ENCODE data around the gene HDAC9. TPM values are rescaled to one million over a fixed set of nuclear protein-coding genes. Genes with fewer than 3 reads are reported as not detected.

HDAC9 gene
- total RNA-seq, 1 experiment from 2014 or later, result 7.7 TPM

GRCh38 chr7:18555968-18556367, 60.4 kb downstream of the HDAC9 start:
- Histone ChIP-seq H4K20me1 (ENCODE audit: control insufficient read depth, insufficient read depth, insufficient read length) (no peaks in the 10 kb centered on the region), H3K9ac (ENCODE audit: extremely low read depth, insufficient read length, low read length) (no peak overlapping the region), H3K27me3 (ENCODE audit: insufficient read depth, low read length) (no peaks in the 10 kb centered on the region), H2BK20ac (ENCODE audit: low read depth, low read length, poor library complexity, severe bottlenecking) (no peak overlapping the region), H3K56ac (ENCODE audit: insufficient read length, low read depth, low read length) (no peak overlapping the region), H3K4me2 (ENCODE audit: insufficient read depth, insufficient read length, low read length) (no peak overlapping the region), H3K14ac (ENCODE audit: insufficient read depth, low read length) (no peak overlapping the region), H3K9me3 (ENCODE audit: control insufficient read depth, low read depth, low read length) (no peaks in the 10 kb centered on the region), H2AK5ac (ENCODE audit: insufficient read length, low read length) (no peak overlapping the region), H2BK120ac (ENCODE audit: low read depth, low read length, poor library complexity, severe bottlenecking) (no peak overlapping the region), H3T11ph (ENCODE audit: low read length) (no peak overlapping the region), H2BK12ac (ENCODE audit: insufficient read length, low read depth, low read length) (no peak overlapping the region), H3K23me2 (ENCODE audit: insufficient read length, low read depth, low read length, poor library complexity, severe bottlenecking) (no peaks in the 10 kb centered on the region), H3K18ac (ENCODE audit: insufficient read length, low read depth, low read length) (no peak overlapping the region), H3K27ac (ENCODE audit: insufficient read length, low read depth, low read length) (no peak overlapping the region), H3K4ac (ENCODE audit: low read depth, low read length) (no peak overlapping the region), H3K23ac (ENCODE audit: insufficient read length, low read depth, low read length) (no peak overlapping the region), H3K79me1 (ENCODE audit: insufficient read depth, low read depth, low read length, poor library complexity, severe bottlenecking) (no peaks in the 10 kb centered on the region), H2BK15ac (ENCODE audit: low read depth, low read length) (no peak overlapping the region), H4K91ac (ENCODE audit: insufficient read length, low read depth, low read length) (no peak overlapping the region), H3K79me2 (ENCODE audit: insufficient read depth, low read length) (no peaks in the 10 kb centered on the region), H2BK5ac (ENCODE audit: insufficient read length, low read length) (no peak overlapping the region), H4K5ac (ENCODE audit: insufficient read length, low read depth, low read length) (no peak overlapping the region), H3K4me1 (ENCODE audit: insufficient read depth, low read length) (no peaks in the 10 kb centered on the region), H4K8ac (replicated peaks; ENCODE audit: insufficient read length, low read depth, low read length) (no peak overlapping the region), H2AFZ (ENCODE audit: low read length) (no peak overlapping the region)
- no peaks in the 10 kb centered on the region; a peak in 1 of 7 replicates for H3K36me3 Mint-ChIP-seq (ENCODE audit: insufficient read depth in 1 of 3, low read depth in 3 of 3)
- DNase-seq, result no peak
- H3K4me3 Mint-ChIP-seq, result no peak overlapping the region
- no peak for TF ChIP-seq CTCF (conservative IDR thresholded peaks at IDR 0.05)
- H3K9me3 Mint-ChIP-seq, result no peaks in the 10 kb centered on the region
- 100% methylated on average over 1 of the region's 1 CpG for WGBS (ENCODE audit: extremely low coverage, insufficient read length, low lambda C conversion rate)
- no peak overlapping the region for H3K27ac Mint-ChIP-seq
- no peaks in the 10 kb centered on the region for H3K4me1 Mint-ChIP-seq
- no peaks in the 10 kb centered on the region for H3K27me3 Mint-ChIP-seq (ENCODE audit: low read depth)

All from H9 (cell line).